Activated CD8-positive, alpha-beta memory T cell treated with anti-CD3 and anti-CD28 coated beads for 48 hours (primary cell): ENCODE data around the gene HIBCH.
"Not testable (repeated sequence)": the region's sequence is repeated elsewhere in the genome, so short reads cannot be mapped to it uniquely, and the experiment has no call there.

ENCODE experiments used
- DNase-seq, 3 experiments: peaks; one replicate each; pipeline ENCODE4 v3.0.0-alpha.2; 2020; ENCODE audit warnings: low read depth in 2 of 3, low spot score in 2 of 3

The HIBCH gene

DNA sequence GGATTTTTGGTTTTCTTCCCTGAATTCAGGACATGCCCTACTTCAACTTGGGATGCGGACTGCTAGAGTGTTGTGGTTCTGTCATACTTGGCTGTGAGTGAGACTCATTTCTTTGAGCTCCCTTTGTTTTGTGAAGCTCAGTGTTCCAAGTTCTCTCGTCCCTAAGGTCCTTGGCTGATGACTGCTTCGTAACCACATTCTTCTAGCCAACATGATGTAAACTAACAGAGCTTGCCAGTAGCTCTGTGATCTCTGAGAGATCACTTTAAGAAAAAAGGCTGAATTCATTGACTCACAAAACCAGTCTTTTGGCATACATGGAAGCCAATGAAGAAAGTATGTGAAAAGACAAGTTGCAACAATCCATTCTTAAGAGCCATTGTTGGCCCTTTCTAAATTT, 160.2 kb downstream of the HIBCH start:
- DNase-seq = no peak

DNA sequence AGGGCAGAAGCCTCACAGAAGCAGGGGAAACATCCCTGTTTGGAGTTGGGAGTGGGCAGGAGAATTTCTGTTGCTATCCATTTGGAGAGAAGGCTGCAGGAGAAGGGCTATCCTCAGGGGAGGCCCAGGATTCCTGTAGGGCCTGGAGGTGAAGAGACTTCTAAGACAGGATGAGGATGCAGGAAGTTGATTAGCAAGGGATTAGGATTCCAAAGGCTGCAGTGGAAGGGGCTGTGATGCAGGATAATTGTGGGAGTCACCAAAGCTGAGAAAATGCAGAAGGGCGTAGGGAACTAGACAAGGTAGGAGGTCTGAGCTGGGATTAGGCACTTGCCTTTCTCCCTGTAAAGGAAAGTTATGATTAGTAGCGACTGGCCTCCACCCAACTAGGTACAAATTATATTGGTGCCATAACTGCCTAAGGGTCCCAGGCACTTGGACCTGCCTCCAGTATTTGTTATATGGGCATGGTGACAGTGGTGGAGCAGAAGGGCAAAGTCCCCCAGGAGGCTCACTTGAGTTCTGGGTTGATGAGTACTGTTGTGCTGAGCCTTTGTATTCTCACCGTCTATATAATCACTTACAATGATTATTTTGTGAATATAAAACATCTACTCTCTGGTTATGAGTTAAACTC, 160.7 kb downstream of the HIBCH start:
- DNase-seq = no peak

DNA sequence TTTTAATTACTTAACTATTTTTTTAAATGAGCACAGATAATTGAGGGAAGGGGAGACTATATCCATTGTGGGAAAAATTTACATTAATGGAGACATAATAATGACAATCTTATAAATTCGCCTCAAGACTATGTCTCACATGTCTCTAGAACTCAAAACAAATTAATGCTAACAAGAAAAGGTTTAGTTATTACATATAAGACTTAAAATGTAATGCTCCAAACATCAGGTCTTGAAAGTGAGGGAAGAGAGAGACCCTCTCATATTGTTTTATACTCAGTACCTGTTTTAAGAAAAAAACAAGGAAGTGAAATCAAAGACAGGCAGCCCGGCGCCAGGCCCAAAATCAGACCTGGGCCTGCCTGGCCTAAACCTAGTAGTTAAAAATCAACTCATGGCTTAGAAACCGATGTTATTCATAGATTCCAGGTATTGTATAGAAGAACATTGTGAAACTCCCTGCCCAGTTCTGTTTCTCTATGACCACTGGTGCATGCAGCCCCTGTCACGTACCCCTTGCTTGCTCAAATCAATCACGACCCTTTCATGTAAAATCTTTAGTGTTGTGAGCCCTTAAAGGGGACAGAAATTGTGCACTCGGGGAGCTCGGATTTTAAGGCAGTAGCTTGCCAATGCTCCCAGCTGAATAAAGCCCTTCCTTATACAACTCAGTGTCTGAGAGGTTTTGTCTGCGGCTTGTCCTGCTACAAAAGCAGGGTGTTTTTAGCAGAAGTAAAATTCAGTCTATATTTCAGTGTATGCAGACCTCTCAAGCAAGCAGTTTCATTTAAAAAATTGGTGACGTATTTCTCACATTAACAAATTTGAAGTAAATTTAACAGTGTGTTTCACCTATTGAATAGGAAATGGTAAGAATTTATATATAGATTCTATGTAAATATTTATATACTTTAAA, 161.8 kb downstream of the HIBCH start:
- not testable (repeated sequence) for DNase-seq

DNA sequence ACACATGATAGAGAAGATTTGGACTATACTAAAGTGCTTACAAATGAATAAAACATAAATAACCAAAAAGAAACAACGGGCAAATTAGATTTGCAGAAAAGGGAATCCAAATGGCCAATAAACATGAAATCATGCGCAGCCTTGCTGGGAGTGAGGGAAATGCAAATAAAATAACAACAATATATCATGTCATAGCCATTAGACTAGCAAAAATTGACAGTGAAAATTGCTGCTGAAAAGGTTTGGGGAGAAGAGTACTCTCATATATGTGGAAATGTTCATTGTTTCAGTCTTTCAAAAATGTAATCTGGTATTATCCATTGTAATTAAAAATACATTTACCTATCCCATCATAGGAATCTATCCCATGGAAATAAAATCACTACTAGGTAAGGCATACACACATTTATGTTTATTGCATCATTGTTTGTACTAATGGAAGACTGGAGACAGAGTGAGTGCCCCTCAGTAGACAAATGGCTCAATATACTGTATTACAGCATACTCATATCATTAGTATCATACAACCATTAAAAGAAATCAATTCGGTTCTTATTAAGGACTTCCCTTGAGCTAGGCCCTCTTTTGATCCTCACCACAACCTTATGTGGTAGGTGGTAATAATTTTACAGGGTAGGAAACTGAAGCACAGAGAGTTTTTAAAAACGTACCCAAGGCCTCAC, 163.0 kb downstream of the HIBCH start:
- DNase-seq = no peak
